Testis (tissue), 2 donors: ENCODE measurements around the gene TLN1.

Experiments used
- POLR2A ChIP-seq: fragments of 450-650 bp; IDR thresholded peaks from one replicate; pipeline ENCODE4 v1.6.1; 2017; ENCODE audit warnings: antibody characterized with exemption, mild to moderate bottlenecking, moderate library complexity
- TF ChIP-seq, protein P1 (sequence below), 3 experiments: fragments of 450-650 bp in 2 of 3; fragments of 200-600 bp in 1 of 3; sonication (generic) in 1 of 3; IDR thresholded peaks; one replicate each; pipeline ENCODE4 v1.5.1; 2016 to 2019; ENCODE audit warnings: antibody characterized with exemption in 3 of 3, mild to moderate bottlenecking in 2 of 3, moderate library complexity in 1 of 3

DNA sequence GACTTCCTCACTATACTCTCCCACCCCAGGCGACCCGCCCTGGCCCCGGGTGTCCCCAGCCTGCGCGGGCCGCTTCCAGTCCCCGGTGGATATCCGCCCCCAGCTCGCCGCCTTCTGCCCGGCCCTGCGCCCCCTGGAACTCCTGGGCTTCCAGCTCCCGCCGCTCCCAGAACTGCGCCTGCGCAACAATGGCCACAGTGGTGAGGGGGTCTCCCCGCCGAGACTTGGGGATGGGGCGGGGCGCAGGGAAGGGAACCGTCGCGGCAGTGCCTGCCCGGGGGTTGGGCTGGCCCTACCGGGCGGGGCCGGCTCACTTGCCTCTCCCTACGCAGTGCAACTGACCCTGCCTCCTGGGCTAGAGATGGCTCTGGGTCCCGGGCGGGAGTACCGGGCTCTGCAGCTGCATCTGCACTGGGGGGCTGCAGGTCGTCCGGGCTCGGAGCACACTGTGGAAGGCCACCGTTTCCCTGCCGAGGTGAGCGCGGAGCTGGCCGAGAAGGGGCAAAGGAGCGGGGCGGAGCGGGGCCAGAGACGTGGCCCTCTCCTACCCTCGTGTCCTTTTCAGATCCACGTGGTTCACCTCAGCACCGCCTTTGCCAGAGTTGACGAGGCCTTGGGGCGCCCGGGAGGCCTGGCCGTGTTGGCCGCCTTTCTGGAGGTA lies 56.1 kb downstream of the TLN1 start:
- TF ChIP-seq, protein P1, sequence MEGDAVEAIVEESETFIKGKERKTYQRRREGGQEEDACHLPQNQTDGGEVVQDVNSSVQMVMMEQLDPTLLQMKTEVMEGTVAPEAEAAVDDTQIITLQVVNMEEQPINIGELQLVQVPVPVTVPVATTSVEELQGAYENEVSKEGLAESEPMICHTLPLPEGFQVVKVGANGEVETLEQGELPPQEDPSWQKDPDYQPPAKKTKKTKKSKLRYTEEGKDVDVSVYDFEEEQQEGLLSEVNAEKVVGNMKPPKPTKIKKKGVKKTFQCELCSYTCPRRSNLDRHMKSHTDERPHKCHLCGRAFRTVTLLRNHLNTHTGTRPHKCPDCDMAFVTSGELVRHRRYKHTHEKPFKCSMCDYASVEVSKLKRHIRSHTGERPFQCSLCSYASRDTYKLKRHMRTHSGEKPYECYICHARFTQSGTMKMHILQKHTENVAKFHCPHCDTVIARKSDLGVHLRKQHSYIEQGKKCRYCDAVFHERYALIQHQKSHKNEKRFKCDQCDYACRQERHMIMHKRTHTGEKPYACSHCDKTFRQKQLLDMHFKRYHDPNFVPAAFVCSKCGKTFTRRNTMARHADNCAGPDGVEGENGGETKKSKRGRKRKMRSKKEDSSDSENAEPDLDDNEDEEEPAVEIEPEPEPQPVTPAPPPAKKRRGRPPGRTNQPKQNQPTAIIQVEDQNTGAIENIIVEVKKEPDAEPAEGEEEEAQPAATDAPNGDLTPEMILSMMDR (IDR thresholded peaks at IDR 0.05) = no peak
- TF ChIP-seq POLR2A = no peak
